ENCODE measurements around the gene HABP4.

HABP4 gene

GRCh38 chr9:96487949-96488348 lies 38.0 kb downstream of the HABP4 start:
- DNase-seq (ENCODE audit: low read depth): no peak
- TF ChIP-seq, protein P1, sequence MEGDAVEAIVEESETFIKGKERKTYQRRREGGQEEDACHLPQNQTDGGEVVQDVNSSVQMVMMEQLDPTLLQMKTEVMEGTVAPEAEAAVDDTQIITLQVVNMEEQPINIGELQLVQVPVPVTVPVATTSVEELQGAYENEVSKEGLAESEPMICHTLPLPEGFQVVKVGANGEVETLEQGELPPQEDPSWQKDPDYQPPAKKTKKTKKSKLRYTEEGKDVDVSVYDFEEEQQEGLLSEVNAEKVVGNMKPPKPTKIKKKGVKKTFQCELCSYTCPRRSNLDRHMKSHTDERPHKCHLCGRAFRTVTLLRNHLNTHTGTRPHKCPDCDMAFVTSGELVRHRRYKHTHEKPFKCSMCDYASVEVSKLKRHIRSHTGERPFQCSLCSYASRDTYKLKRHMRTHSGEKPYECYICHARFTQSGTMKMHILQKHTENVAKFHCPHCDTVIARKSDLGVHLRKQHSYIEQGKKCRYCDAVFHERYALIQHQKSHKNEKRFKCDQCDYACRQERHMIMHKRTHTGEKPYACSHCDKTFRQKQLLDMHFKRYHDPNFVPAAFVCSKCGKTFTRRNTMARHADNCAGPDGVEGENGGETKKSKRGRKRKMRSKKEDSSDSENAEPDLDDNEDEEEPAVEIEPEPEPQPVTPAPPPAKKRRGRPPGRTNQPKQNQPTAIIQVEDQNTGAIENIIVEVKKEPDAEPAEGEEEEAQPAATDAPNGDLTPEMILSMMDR (IDR thresholded peaks at IDR 0.05; ENCODE audit: control insufficient read depth, insufficient read depth, low read depth, low read length, missing control alignments): no peak
- no peak overlapping the region for H3K4me3 ChIP-seq (ENCODE audit: control insufficient read depth, low read depth, low read length)

- TF ChIP-seq, protein P1 (IDR thresholded peaks at IDR 0.05; ENCODE audit: control insufficient read depth, insufficient read depth, low read depth, low read length, missing control alignments): no peak
- no peak overlapping the region for H3K4me3 ChIP-seq (ENCODE audit: control insufficient read depth, low read depth, low read length)
- DNase-seq (ENCODE audit: low read depth): no peak
Observed at GRCh38 chr9:96489482-96489979, 39.6 kb downstream of the HABP4 start.

DNA sequence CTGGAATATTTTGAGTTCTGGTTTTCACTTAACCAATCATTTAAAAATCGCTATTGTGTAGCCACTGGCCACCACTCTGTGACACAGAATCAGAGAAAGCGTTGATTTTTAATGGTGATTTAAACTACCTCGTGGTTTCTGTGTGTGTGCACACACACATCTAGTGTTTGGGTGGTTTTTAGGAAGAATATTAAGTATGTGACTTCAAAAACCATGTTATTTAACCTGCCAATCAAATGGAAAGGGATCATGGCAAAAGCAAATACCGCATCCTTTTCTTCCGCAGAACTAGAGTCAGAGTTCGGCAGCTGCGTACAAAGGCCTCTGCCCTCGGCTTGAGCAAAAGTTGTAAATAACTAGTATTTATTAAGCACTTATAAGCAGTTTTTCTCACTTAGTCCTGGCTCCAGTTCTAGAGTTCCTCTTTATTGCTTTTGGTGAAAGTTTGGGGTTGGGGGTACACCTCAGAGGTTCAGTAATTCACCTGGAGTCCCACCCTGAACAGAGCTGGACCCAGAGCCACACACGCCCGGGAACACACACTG lies 40.6 kb downstream of the HABP4 start:
- TF ChIP-seq, protein P1 (IDR thresholded peaks at IDR 0.05; ENCODE audit: control insufficient read depth, insufficient read depth, low read depth, low read length, missing control alignments): no peak
- H3K4me3 ChIP-seq (ENCODE audit: control insufficient read depth, low read depth, low read length): no peak overlapping the region
- DNase-seq (ENCODE audit: low read depth): no peak

GRCh38 chr9:96491079-96491879 lies 41.3 kb downstream of the HABP4 start:
- DNase-seq (ENCODE audit: low read depth): no peak
- no peak overlapping the region for H3K4me3 ChIP-seq (ENCODE audit: control insufficient read depth, low read depth, low read length)
- TF ChIP-seq, protein P1 (IDR thresholded peaks at IDR 0.05; ENCODE audit: control insufficient read depth, insufficient read depth, low read depth, low read length, missing control alignments): no peak

- DNase-seq (ENCODE audit: low read depth): no peak
- H3K4me3 ChIP-seq (ENCODE audit: control insufficient read depth, low read depth, low read length): no peak overlapping the region
- TF ChIP-seq, protein P1 (IDR thresholded peaks at IDR 0.05; ENCODE audit: control insufficient read depth, insufficient read depth, low read depth, low read length, missing control alignments): no peak
Observed at GRCh38 chr9:96491880-96492525, 42.0 kb downstream of the HABP4 start.

- no peak for DNase-seq (ENCODE audit: low read depth)
- no peak overlapping the region for H3K4me3 ChIP-seq (ENCODE audit: control insufficient read depth, low read depth, low read length)
- TF ChIP-seq, protein P1 (IDR thresholded peaks at IDR 0.05; ENCODE audit: control insufficient read depth, insufficient read depth, low read depth, low read length, missing control alignments): no peak
Observed at GRCh38 chr9:96492993-96493531, 43.1 kb downstream of the HABP4 start.

Measured in AG09309 (cell line).